ENCODE data around the gene KRT86. TPM values are rescaled to one million over a fixed set of nuclear protein-coding genes. Genes with fewer than 3 reads are reported as not detected.

Gene KRT86
- total RNA-seq, 2 donors from 2014 or later, result not detected

DNA sequence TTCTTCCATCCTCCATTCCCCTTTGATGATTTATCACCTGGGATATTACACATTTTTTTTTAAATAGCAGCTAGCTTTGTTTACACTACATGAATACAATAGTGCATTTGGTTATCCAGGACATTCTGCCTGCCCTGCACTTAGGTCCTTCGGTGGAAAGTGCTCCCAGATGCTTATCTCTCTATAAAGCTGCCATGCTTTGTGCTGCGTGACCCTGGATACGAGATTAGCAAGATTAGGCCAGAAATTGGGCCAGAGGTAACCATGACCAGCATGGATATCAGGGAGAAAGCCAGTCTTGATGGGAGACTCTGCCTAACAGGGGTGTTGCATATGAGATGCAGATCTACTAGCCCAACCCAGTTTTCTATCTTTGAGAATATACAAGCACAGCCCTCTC, 58.9 kb downstream of the KRT86 start:
- H3K9ac ChIP-seq (ENCODE audit: extremely low read depth, low read length, poor library complexity, severe bottlenecking), result no peak overlapping the region
- H3K9me3 Mint-ChIP-seq, result no peaks in the 10 kb centered on the region
- WGBS, 2 experiments (ENCODE audit: insufficient coverage in 1 of 2, insufficient read length in 1 of 2), result 77% methylated on average over 3 of the region's 3 CpGs
- no peak overlapping the region for H3K4me3 ChIP-seq (ENCODE audit: low read length)
- H3K27ac Mint-ChIP-seq, result no peak overlapping the region
- no peaks in the 10 kb centered on the region for H3K27me3 ChIP-seq (ENCODE audit: control insufficient read depth, insufficient read depth, low read length, poor library complexity, severe bottlenecking)
- no peak overlapping the region for H3K4me3 Mint-ChIP-seq
- no peaks in the 10 kb centered on the region for H3K36me3 Mint-ChIP-seq (ENCODE audit: low read depth)
- TF ChIP-seq, protein P1, sequence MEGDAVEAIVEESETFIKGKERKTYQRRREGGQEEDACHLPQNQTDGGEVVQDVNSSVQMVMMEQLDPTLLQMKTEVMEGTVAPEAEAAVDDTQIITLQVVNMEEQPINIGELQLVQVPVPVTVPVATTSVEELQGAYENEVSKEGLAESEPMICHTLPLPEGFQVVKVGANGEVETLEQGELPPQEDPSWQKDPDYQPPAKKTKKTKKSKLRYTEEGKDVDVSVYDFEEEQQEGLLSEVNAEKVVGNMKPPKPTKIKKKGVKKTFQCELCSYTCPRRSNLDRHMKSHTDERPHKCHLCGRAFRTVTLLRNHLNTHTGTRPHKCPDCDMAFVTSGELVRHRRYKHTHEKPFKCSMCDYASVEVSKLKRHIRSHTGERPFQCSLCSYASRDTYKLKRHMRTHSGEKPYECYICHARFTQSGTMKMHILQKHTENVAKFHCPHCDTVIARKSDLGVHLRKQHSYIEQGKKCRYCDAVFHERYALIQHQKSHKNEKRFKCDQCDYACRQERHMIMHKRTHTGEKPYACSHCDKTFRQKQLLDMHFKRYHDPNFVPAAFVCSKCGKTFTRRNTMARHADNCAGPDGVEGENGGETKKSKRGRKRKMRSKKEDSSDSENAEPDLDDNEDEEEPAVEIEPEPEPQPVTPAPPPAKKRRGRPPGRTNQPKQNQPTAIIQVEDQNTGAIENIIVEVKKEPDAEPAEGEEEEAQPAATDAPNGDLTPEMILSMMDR (conservative IDR thresholded peaks at IDR 0.05), result no peak
- H3K4me1 ChIP-seq (ENCODE audit: control insufficient read depth, insufficient read depth, low read length), result no peaks in the 10 kb centered on the region
- no peaks in the 10 kb centered on the region for H3K36me3 ChIP-seq (ENCODE audit: control insufficient read depth, insufficient read depth, low read length)
- no peaks in the 10 kb centered on the region for H3K9me3 ChIP-seq (ENCODE audit: control insufficient read depth, low read length)
- peaks cover 7% of the 10 kb centered on the region for H3K4me1 Mint-ChIP-seq
- DNase-seq, result no peak
- no peak overlapping the region for H3K27ac ChIP-seq (ENCODE audit: low read depth, low read length)
- peaks cover 5% of the 10 kb centered on the region for H3K27me3 Mint-ChIP-seq (ENCODE audit: insufficient read depth)

DNA sequence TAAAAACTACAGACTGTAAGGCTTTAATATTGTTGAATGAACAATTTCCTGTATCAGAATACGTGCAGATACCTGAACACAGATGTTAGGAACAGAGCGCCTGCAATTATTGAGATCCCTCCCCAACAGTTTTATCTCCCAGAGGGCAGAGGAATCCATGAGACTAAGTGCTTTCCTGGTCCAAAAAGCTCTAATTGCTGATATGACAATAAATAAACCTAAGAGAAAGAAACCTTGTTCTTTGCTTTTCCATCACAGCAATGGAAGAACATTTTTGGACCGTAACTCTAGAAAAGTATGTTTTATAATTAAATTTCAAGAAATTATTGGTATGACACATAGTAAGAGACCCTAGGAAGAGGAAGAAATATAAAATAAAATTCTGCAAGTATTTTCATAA, 59.7 kb downstream of the KRT86 start:
- H3K4me1 ChIP-seq (ENCODE audit: control insufficient read depth, insufficient read depth, low read length), result no peaks in the 10 kb centered on the region
- H3K4me3 ChIP-seq (ENCODE audit: low read length), result no peak overlapping the region
- H3K27me3 ChIP-seq (ENCODE audit: control insufficient read depth, insufficient read depth, low read length, poor library complexity, severe bottlenecking), result no peaks in the 10 kb centered on the region
- no peaks in the 10 kb centered on the region for H3K9me3 ChIP-seq (ENCODE audit: control insufficient read depth, low read length)
- no peak overlapping the region for H3K9ac ChIP-seq (ENCODE audit: extremely low read depth, low read length, poor library complexity, severe bottlenecking)
- H3K27ac ChIP-seq (ENCODE audit: low read depth, low read length), result no peak overlapping the region
- TF ChIP-seq, protein P1 (conservative IDR thresholded peaks at IDR 0.05), result no peak
- 89 to 91% methylated on average over 2 of the region's 3 CpGs for WGBS, 2 experiments (ENCODE audit: insufficient coverage in 1 of 2, insufficient read length in 1 of 2)
- no peaks in the 10 kb centered on the region for H3K36me3 Mint-ChIP-seq (ENCODE audit: low read depth)
- H3K4me1 Mint-ChIP-seq, result peaks cover 7% of the 10 kb centered on the region
- H3K27ac Mint-ChIP-seq, result no peak overlapping the region
- peaks cover 5% of the 10 kb centered on the region for H3K27me3 Mint-ChIP-seq (ENCODE audit: insufficient read depth)
- H3K9me3 Mint-ChIP-seq, result no peaks in the 10 kb centered on the region
- H3K36me3 ChIP-seq (ENCODE audit: control insufficient read depth, insufficient read depth, low read length), result no peaks in the 10 kb centered on the region
- DNase-seq, result no peak
- H3K4me3 Mint-ChIP-seq, result no peak overlapping the region

DNA sequence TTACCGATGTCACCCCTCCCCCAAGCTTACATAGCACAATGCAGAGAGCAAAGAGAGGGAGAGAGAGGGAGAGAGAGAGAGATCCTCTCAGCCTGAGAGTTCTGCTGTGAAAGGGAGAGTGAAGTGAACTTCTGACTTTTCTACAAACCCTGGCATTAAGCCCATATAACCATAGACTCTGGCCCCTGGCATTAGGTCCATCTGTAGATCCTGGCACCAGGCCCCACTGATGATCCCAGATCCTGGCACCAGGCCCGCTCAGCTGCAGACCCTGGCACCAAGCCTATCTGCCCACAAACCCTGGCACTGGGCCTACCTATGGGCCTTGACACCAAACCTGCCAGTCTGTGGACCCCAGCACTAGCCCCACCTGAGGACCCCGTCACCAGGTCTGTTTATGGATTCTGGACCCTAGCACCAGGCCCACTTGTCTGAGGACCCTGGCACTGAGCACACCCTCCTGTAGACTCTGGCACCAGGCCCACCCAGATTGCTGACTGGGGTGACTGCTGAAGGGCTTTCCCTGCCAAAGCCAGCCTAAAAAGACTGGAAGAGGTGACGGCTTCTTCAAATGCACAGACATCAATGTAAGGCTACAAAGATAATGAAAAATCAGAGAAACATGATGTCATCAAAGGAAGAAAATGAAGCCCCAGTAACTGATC, 61.3 kb downstream of the KRT86 start:
- no peak overlapping the region for H3K4me3 ChIP-seq (ENCODE audit: low read length)
- no peak overlapping the region for H3K9ac ChIP-seq (ENCODE audit: extremely low read depth, low read length, poor library complexity, severe bottlenecking)
- Mint-ChIP-seq H3K36me3 (ENCODE audit: low read depth) (no peaks in the 10 kb centered on the region), H3K4me1 (peaks cover 7% of the 10 kb centered on the region), H3K27ac (no peak overlapping the region), H3K9me3 (no peaks in the 10 kb centered on the region), H3K27me3 (ENCODE audit: insufficient read depth) (peaks cover 2% of the 10 kb centered on the region), H3K4me3 (no peak overlapping the region)
- TF ChIP-seq, protein P1 (conservative IDR thresholded peaks at IDR 0.05), result no peak
- H3K27me3 ChIP-seq (ENCODE audit: control insufficient read depth, insufficient read depth, low read length, poor library complexity, severe bottlenecking), result no peaks in the 10 kb centered on the region
- no peaks in the 10 kb centered on the region for H3K9me3 ChIP-seq (ENCODE audit: control insufficient read depth, low read length)
- DNase-seq, result no peak
- H3K36me3 ChIP-seq (ENCODE audit: control insufficient read depth, insufficient read depth, low read length), result no peaks in the 10 kb centered on the region
- 94 to 97% methylated on average over 3 of the region's 4 CpGs for WGBS, 2 experiments (ENCODE audit: insufficient coverage in 1 of 2, insufficient read length in 1 of 2)
- H3K4me1 ChIP-seq (ENCODE audit: control insufficient read depth, insufficient read depth, low read length), result no peaks in the 10 kb centered on the region
- H3K27ac ChIP-seq (ENCODE audit: low read depth, low read length), result no peak overlapping the region

All from endodermal cell (in vitro differentiated cells).